Fibroblast of lung (primary cell): ENCODE data around the gene FOXRED1. TPM values are rescaled to one million over a fixed set of nuclear protein-coding genes. Genes with fewer than 3 reads are reported as not detected.

ENCODE experiments used
- DNase-seq, 2 donors: peaks; one replicate each; pipeline versions ENCODE4 v3.0.0 to v3.0.0-alpha.2; 2010; ENCODE audit warnings: low read depth in 2 of 2
- H2AFZ ChIP-seq: 2 replicates; pipeline ENCODE4 v1.5.1; 2012; ENCODE audit warnings: low read length, control low read depth, inconsistent platforms
- H3K27ac ChIP-seq: 2 replicates; pipeline ENCODE4 v1.5.1; 2011; ENCODE audit warnings: low read length, control low read depth; ENCODE audit not compliant: insufficient read depth
- H3K27me3 ChIP-seq: 2 replicates; pipeline ENCODE4 v1.5.1; 2011; ENCODE audit warnings: mild to moderate bottlenecking, low read length; ENCODE audit not compliant: control insufficient read depth, insufficient read depth
- H3K36me3 ChIP-seq: 2 replicates; pipeline ENCODE4 v1.5.1; 2011; ENCODE audit warnings: low read length; ENCODE audit not compliant: control insufficient read depth, insufficient read depth
- H3K4me1 ChIP-seq: 2 replicates; pipeline ENCODE4 v1.5.1; 2011; ENCODE audit warnings: low read length; ENCODE audit not compliant: control insufficient read depth, insufficient read depth; ENCODE audit errors: extremely low read depth
- H3K4me2 ChIP-seq: 2 replicates; pipeline ENCODE4 v1.5.1; 2011; ENCODE audit warnings: low read length, control low read depth; ENCODE audit not compliant: insufficient read depth; ENCODE audit errors: extremely low read depth
- H3K4me3 ChIP-seq, 4 experiments: fragments of 200-600 bp in 1 of 4; sonication (generic) in 1 of 4; replicated peaks in 1 of 4; 2 replicates each; pipeline ENCODE4 v1.5.1; 2011 to 2016; ENCODE audit warnings: low read length in 4 of 4, low read depth in 3 of 4, mild to moderate bottlenecking in 3 of 4, control low read depth in 2 of 4, inconsistent platforms in 1 of 4, mixed read lengths in 1 of 4; ENCODE audit not compliant: insufficient read depth in 1 of 4; ENCODE audit errors: control extremely low read depth in 1 of 4
- H3K79me2 ChIP-seq: 2 replicates; pipeline ENCODE4 v1.5.1; 2012; ENCODE audit warnings: mild to moderate bottlenecking, low read length, inconsistent platforms; ENCODE audit not compliant: control insufficient read depth, insufficient read depth
- H3K9ac ChIP-seq: 2 replicates; pipeline ENCODE4 v1.5.1; 2011; ENCODE audit warnings: mild to moderate bottlenecking, low read length, control low read depth; ENCODE audit not compliant: insufficient read depth
- H3K9me3 ChIP-seq: 2 replicates; pipeline ENCODE4 v1.5.1; 2012; ENCODE audit warnings: low read depth, low read length; ENCODE audit not compliant: control insufficient read depth, insufficient read depth
- H4K20me1 ChIP-seq: 2 replicates; pipeline ENCODE4 v1.5.1; 2011; ENCODE audit warnings: low read length; ENCODE audit not compliant: control insufficient read depth, insufficient read depth; ENCODE audit errors: extremely low read depth
- CTCF ChIP-seq, 2 donors: IDR thresholded peaks in 1 of 2; conservative IDR thresholded peaks in 1 of 2; 1 replicate in 1 of 2; 2 replicates in 1 of 2; pipeline ENCODE4 v1.5.1; 2011 to 2012; ENCODE audit warnings: low read length in 2 of 2, control low read depth in 1 of 2, inconsistent platforms in 1 of 2, low read depth in 1 of 2, mild to moderate bottlenecking in 1 of 2
- EZH2 ChIP-seq: IDR thresholded peaks from 2 replicates; pipeline ENCODE4 v1.5.1; 2012; ENCODE audit warnings: low read length, control low read depth, mild to moderate bottlenecking; ENCODE audit errors: missing control alignments
- polyA plus RNA-seq, 2 donors: library from polyadenylated mRNA; depleted of rRNA in 1 of 2; stranded (reverse) in 1 of 2; unstranded in 1 of 2; fragments of >200 nt; gene quantifications; 2 replicates each; pipeline ENCODE4 v1.2.1, GENCODE V29; 2011 to 2012; ENCODE audit warnings: missing spikeins in 1 of 2
- total RNA-seq: library from RNA; depleted of rRNA; stranded (reverse); fragments of >200 nt; gene quantifications from 2 replicates; pipeline ENCODE4 v1.2.1, GENCODE V29; 2014

FOXRED1 gene
- total and polyA plus RNA-seq, 2 donors (not counting 1 experiment from before 2014, with no cell fraction given) = 8.6 to 8.8 TPM

GRCh38 chr11:126225295-126225665, 43.7 kb upstream of the FOXRED1 start:
- H4K20me1 ChIP-seq = no peaks in the 10 kb centered on the region
- no peaks in the 10 kb centered on the region for H3K27me3 ChIP-seq
- DNase-seq = no peak
- no peaks in the 10 kb centered on the region for H3K9me3 ChIP-seq
- TF ChIP-seq CTCF (conservative IDR thresholded peaks at IDR 0.05 in 1 of 2, IDR thresholded peaks at IDR 0.05 in 1 of 2; ENCODE audit: low read depth in 1 of 2, low read length in 2 of 2) (no peak), EZH2 (no peak)
- no peaks in the 10 kb centered on the region for H3K36me3 ChIP-seq
- H3K4me1 ChIP-seq = no peaks in the 10 kb centered on the region
- no peak overlapping the region for H3K9ac ChIP-seq
- no peak overlapping the region for H3K27ac ChIP-seq
- peaks cover 7% of the 10 kb centered on the region for H3K79me2 ChIP-seq
- H3K4me3 ChIP-seq = no peak overlapping the region
- H2AFZ ChIP-seq = no peak overlapping the region
- no peak overlapping the region for H3K4me2 ChIP-seq

GRCh38 chr11:126226334-126227084, 42.4 kb upstream of the FOXRED1 start:
- Histone ChIP-seq H3K4me1 (no peaks in the 10 kb centered on the region), H3K27me3 (no peaks in the 10 kb centered on the region), H3K79me2 (peaks cover 4% of the 10 kb centered on the region), H3K36me3 (no peaks in the 10 kb centered on the region), H3K9me3 (no peaks in the 10 kb centered on the region), H3K4me3 (no peak overlapping the region), H2AFZ (no peak overlapping the region), H4K20me1 (no peaks in the 10 kb centered on the region), H3K27ac (no peak overlapping the region), H3K4me2 (no peak overlapping the region), H3K9ac (no peak overlapping the region)
- no peak for DNase-seq
- TF ChIP-seq EZH2 (no peak), CTCF (conservative IDR thresholded peaks at IDR 0.05 in 1 of 2, IDR thresholded peaks at IDR 0.05 in 1 of 2; ENCODE audit: low read depth in 1 of 2, low read length in 2 of 2) (no peak)

GRCh38 chr11:126229858-126230540, 39.0 kb upstream of the FOXRED1 start:
- Histone ChIP-seq H2AFZ (no peak overlapping the region), H3K79me2 (no peaks in the 10 kb centered on the region), H3K4me1 (no peaks in the 10 kb centered on the region), H3K4me3 (no peak overlapping the region), H4K20me1 (no peaks in the 10 kb centered on the region), H3K27ac (no peak overlapping the region), H3K9ac (no peak overlapping the region), H3K4me2 (no peak overlapping the region), H3K36me3 (no peaks in the 10 kb centered on the region), H3K9me3 (no peaks in the 10 kb centered on the region), H3K27me3 (no peaks in the 10 kb centered on the region)
- TF ChIP-seq EZH2 = no peak
- no peak for TF ChIP-seq CTCF (conservative IDR thresholded peaks at IDR 0.05 in 1 of 2, IDR thresholded peaks at IDR 0.05 in 1 of 2; ENCODE audit: low read depth in 1 of 2, low read length in 2 of 2)
- peak; percentile 32 to 42 for DNase-seq
